ENCODE data around the gene SRC.

- TF ChIP-seq CTCF (IDR thresholded peaks at IDR 0.05) (no peak), POLR2A (IDR thresholded peaks at IDR 0.05) (no peak)
Measured at GRCh38 chr20:37452236-37452635, 106.3 kb downstream of the SRC start.

All from tibial nerve (tissue), 3 donors.